NCI-H524 treated with DMSO at 0.1 percent for 48 hours (cell line): ENCODE data around the gene TBCK.
A peak's percentile ranks its signal among the peaks of the same experiment; 100 is the strongest.

Experiments used
- DNase-seq: peaks from one replicate; lab custom pipeline; 2025; lab: John Stamatoyannopoulos, UW

The TBCK gene

GRCh38 chr4:106315968-106316772 is at the start of gene TBCK, which contains the start of gene AIMP1:
Gene TBCK, minus strand, starts transcription at chr4:106316209. Its CDS starts 7,249 bp downstream, at chr4:106308960.
Gene AIMP1, plus strand, starts transcription at chr4:106316550. Its CDS starts 8,460 bp downstream, at chr4:106325010.
- DNase-seq, result peak; percentile 51

GRCh38 chr4:106365613-106366012 is 49.6 kb upstream of the TBCK start:
- DNase-seq, result no peak

- DNase-seq, result peak; percentile 3
Measured at GRCh38 chr4:106364282-106364681, 48.3 kb upstream of the TBCK start.

- DNase-seq, result no peak
Measured at GRCh38 chr4:106362086-106362825, 46.2 kb upstream of the TBCK start.

- DNase-seq, result no peak
Measured at GRCh38 chr4:106358899-106359298, 42.9 kb upstream of the TBCK start.

GRCh38 chr4:106355193-106355592 is 39.2 kb upstream of the TBCK start:
- no peak for DNase-seq

GRCh38 chr4:106353786-106354185 is 37.8 kb upstream of the TBCK start:
- DNase-seq, result no peak

- DNase-seq, result no peak
Measured at GRCh38 chr4:106351016-106351415, 35.0 kb upstream of the TBCK start.

- DNase-seq, result no peak
Measured at GRCh38 chr4:106347167-106347566, 31.2 kb upstream of the TBCK start.

GRCh38 chr4:106344647-106344970 is 28.6 kb upstream of the TBCK start:
- no peak for DNase-seq

- DNase-seq, result no peak
Measured at GRCh38 chr4:106343865-106344646, 28.0 kb upstream of the TBCK start.

- DNase-seq, result no peak
Measured at GRCh38 chr4:106340774-106341173, 24.8 kb upstream of the TBCK start.

GRCh38 chr4:106339431-106339830 is 23.4 kb upstream of the TBCK start:
- DNase-seq, result no peak

GRCh38 chr4:106338671-106339070 is 22.7 kb upstream of the TBCK start:
- DNase-seq, result no peak

GRCh38 chr4:106337916-106338315 is 21.9 kb upstream of the TBCK start:
- no peak for DNase-seq

GRCh38 chr4:106336618-106337017 is 20.6 kb upstream of the TBCK start:
- DNase-seq, result no peak

GRCh38 chr4:106334741-106335470 is 18.9 kb upstream of the TBCK start:
- no peak for DNase-seq

GRCh38 chr4:106333186-106333585 is 17.2 kb upstream of the TBCK start:
- no peak for DNase-seq

GRCh38 chr4:106329041-106329618 is 13.1 kb upstream of the TBCK start:
- DNase-seq, result no peak

- no peak for DNase-seq
Measured at GRCh38 chr4:106325800-106326199, 9.8 kb upstream of the TBCK start.

GRCh38 chr4:106323119-106323518 is 7.1 kb upstream of the TBCK start:
- no peak for DNase-seq
